Endothelial cell (in vitro differentiated cells): ENCODE measurements around the gene DHRS3. TPM values are rescaled to one million over a fixed set of nuclear protein-coding genes. Genes with fewer than 3 reads are reported as not detected.

Source experiments
- DNase-seq: peaks from one replicate; pipeline ENCODE4 v3.0.0; 2021; ENCODE audit warnings: low spot score
- H3K27ac Mint-ChIP-seq: one replicate; pipeline ENCODE4 v1.8.0; 2021; ENCODE audit warnings: mixed read lengths, inconsistent platforms; ENCODE audit not compliant: unreplicated experiment
- H3K27me3 Mint-ChIP-seq: one replicate; pipeline ENCODE4 v1.8.0; 2021; ENCODE audit warnings: mild to moderate bottlenecking, moderate library complexity, mixed read lengths, inconsistent platforms; ENCODE audit not compliant: unreplicated experiment
- H3K36me3 Mint-ChIP-seq: one replicate; pipeline ENCODE4 v1.8.0; 2021; ENCODE audit warnings: mild to moderate bottlenecking, low read depth, mixed read lengths, inconsistent platforms; ENCODE audit not compliant: unreplicated experiment
- H3K4me1 Mint-ChIP-seq: one replicate; pipeline ENCODE4 v1.8.0; 2021; ENCODE audit warnings: mild to moderate bottlenecking, mixed read lengths, inconsistent platforms; ENCODE audit not compliant: unreplicated experiment
- H3K4me3 Mint-ChIP-seq: one replicate; pipeline ENCODE4 v1.8.0; 2021; ENCODE audit warnings: mild to moderate bottlenecking, mixed read lengths, inconsistent platforms; ENCODE audit not compliant: unreplicated experiment
- H3K9me3 Mint-ChIP-seq: one replicate; pipeline ENCODE4 v1.8.0; 2021; ENCODE audit warnings: mixed read lengths, inconsistent platforms; ENCODE audit not compliant: unreplicated experiment
- total RNA-seq: library from RNA; stranded (reverse); fragmentation: NEBNext Ultra II Directional; extraction: Animal tissue kit (Norgen Biotek cat#: 25700); gene quantifications from one replicate; pipeline ENCODE4 v1.2.1, GENCODE V29; 2021; ENCODE audit not compliant: unreplicated experiment
- TF ChIP-seq, protein P1 (sequence below): fragments of 200-600 bp; sonication (generic); IDR thresholded peaks from one replicate; pipeline ENCODE4 v1.5.0; 2021; ENCODE audit warnings: antibody characterized with exemption; ENCODE audit not compliant: unreplicated experiment

Gene DHRS3
- total RNA-seq, 1 donor from 2014 or later, result 5.7 TPM

DNA sequence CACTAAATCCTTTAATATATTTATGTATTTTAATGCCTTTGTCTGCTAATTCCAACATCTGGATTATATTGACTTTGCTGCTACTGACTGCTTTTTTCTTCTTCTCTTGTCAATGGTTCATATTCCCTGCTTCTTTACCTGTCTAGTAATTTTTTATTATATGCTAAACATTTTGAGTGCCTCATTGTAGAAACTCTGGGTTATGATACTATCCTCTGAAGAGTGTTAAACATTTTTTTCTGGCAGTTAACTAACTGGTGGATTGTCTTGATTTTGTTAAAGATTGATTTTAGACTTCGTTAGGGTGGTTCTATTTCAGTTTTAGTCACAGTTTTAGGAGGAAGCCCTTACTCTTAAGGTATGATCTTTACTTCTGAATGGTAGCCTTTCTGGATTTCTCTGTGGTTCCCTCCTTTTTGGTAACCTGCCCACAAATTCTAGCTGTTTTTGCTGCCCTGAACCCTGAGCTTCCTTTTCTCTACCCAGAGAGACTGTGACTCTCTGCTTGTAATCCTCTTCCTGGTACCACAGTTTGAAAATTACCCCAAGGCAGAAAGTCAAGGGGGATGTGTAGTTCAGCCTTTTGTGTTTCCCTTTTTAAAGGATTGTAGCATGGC is 81.9 kb downstream of the DHRS3 start:
- Mint-ChIP-seq H3K9me3 (no peaks in the 10 kb centered on the region), H3K27me3 (no peaks in the 10 kb centered on the region), H3K4me1 (peaks cover 5% of the 10 kb centered on the region), H3K4me3 (no peak overlapping the region), H3K36me3 (no peaks in the 10 kb centered on the region), H3K27ac (no peak overlapping the region)
- DNase-seq, result no peak
- TF ChIP-seq, protein P1, sequence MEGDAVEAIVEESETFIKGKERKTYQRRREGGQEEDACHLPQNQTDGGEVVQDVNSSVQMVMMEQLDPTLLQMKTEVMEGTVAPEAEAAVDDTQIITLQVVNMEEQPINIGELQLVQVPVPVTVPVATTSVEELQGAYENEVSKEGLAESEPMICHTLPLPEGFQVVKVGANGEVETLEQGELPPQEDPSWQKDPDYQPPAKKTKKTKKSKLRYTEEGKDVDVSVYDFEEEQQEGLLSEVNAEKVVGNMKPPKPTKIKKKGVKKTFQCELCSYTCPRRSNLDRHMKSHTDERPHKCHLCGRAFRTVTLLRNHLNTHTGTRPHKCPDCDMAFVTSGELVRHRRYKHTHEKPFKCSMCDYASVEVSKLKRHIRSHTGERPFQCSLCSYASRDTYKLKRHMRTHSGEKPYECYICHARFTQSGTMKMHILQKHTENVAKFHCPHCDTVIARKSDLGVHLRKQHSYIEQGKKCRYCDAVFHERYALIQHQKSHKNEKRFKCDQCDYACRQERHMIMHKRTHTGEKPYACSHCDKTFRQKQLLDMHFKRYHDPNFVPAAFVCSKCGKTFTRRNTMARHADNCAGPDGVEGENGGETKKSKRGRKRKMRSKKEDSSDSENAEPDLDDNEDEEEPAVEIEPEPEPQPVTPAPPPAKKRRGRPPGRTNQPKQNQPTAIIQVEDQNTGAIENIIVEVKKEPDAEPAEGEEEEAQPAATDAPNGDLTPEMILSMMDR, result no peak

DNA sequence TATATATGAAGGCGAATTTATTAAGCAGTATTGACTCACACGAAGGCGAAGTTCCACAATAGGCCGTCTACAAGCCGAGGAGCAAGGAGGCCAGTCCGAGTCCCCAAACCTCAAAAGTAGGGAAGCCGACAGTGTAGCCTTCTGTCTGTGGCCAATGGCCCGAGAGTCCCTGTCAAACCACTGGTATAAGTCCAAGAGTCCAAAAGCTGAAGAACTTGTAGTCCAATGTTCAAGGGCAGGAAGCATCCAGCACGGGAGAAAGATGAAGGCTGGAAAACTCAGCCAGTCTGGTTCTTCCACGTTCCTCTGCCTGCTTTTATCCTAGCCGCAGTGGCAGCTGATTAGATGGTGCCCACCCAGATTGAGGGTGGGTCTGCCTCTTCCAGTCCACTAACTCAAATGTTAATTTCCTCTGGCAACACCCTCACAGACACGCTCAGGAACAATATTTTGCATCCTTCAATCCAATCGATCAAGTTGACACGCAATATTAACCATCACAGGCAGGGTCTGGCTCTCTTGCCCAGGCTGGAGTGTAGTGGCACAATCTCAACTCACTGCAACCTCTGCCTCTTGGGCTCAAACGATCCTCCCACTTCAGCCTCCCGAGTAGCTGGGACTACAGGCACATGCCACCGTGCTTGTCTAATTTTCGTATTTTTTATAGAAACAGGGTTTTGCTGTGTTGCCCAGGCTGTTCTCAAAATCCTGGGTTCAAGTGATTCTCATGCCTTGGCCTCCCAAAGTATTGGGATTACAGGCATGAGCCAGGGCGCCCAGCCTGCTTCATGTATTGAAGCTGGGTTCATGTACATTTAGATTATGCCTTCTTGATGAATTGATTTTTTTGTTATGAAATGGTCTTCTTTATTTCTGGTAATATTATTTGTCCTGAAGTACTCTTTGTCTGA is 85.3 kb downstream of the DHRS3 start:
- peaks cover 13% of the 10 kb centered on the region for H3K4me1 Mint-ChIP-seq
- DNase-seq, result no peak
- H3K9me3 Mint-ChIP-seq, result no peaks in the 10 kb centered on the region
- no peaks in the 10 kb centered on the region for H3K36me3 Mint-ChIP-seq
- no peaks in the 10 kb centered on the region for H3K27me3 Mint-ChIP-seq
- TF ChIP-seq, protein P1, result no peak
- no peak overlapping the region for H3K27ac Mint-ChIP-seq
- H3K4me3 Mint-ChIP-seq, result no peak overlapping the region

DNA sequence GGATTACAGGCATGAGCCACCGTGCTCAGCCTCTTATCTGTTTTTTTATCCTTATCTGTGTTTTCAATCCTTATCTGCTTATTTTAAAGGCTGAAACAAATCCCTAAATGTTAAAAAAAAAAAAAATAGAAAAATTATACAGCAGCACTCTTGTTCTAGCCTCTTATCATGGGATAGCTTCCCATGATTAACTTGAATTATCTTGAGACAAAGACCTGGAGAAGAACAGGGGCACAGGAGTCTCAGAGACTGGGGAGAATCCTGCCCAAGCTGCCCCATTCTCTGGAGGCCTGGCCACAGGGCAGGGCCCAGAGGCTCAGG is 86.9 kb downstream of the DHRS3 start:
- DNase-seq, result no peak
- Mint-ChIP-seq H3K9me3 (no peaks in the 10 kb centered on the region), H3K4me3 (no peak overlapping the region), H3K4me1 (peaks cover 13% of the 10 kb centered on the region), H3K36me3 (no peaks in the 10 kb centered on the region), H3K27ac (no peak overlapping the region), H3K27me3 (no peaks in the 10 kb centered on the region)
- TF ChIP-seq, protein P1, result no peak

DNA sequence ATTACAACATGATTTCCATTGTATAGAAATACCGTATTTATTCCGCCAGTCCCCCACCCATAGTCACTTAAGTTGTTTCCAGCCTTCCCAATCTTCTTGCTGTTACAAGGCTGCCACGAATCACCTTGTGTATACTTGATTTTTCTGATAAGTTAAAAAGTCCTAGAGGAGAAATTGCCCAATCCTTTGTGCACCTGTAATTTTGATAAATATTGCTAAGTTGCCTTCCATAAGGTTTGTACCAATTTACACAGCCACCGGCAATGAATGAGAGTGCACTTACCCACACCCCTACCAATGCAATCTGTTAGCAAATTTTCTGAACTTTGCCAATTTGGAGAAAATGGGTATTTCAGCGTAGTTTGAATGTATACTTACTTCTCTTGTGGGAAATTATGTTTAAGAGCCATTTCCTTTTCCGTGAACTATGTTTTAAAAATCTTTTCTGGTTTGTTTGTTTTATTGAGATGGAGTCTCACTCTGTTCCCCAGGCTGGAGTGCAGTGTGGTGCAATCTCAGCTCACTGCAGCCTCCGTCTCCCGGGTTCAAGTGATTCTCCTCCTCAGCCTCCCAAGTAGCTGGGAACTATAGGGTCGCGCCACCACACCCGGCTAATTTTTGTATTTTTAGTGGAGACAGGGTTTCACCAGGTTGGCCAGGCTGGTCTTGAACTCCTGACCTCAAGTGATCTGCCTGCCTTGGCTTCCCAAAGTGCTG is 87.4 kb downstream of the DHRS3 start:
- Mint-ChIP-seq H3K27ac (no peak overlapping the region), H3K4me1 (peaks cover 13% of the 10 kb centered on the region), H3K27me3 (no peaks in the 10 kb centered on the region), H3K9me3 (no peaks in the 10 kb centered on the region), H3K4me3 (no peak overlapping the region), H3K36me3 (no peaks in the 10 kb centered on the region)
- DNase-seq, result no peak
- TF ChIP-seq, protein P1, result no peak
